ENCODE results near the gene RCAN2. TPM values are rescaled to one million over a fixed set of nuclear protein-coding genes. Genes with fewer than 3 reads are reported as not detected.
A peak's percentile ranks its signal among the peaks of the same experiment; 100 is the strongest.

RCAN2 gene
- polyA plus RNA-seq, 3 donors from 2014 or later, result not detected

GRCh38 chr6:46440641-46441040 lies 50.6 kb downstream of the RCAN2 start:
- Mint-ChIP-seq H3K4me1 (no peaks in the 10 kb centered on the region), H3K27ac (no peak overlapping the region), H3K36me3 (peaks cover 0 to 1% (median 0%) of the 10 kb centered on the region in 3 donors), H3K4me3 (no peak overlapping the region), H3K27me3 (ENCODE audit: low read depth in 3 of 3) (peaks cover 3 to 14% (median 7%) of the 10 kb centered on the region in 3 donors), H3K9me3 (peaks cover 4 to 8% (median 7%) of the 10 kb centered on the region in 6 donors)
- DNase-seq, result no peak

- Mint-ChIP-seq H3K27ac (no peak overlapping the region), H3K36me3 (no peaks in the 10 kb centered on the region), H3K4me3 (no peak overlapping the region), H3K4me1 (no peaks in the 10 kb centered on the region), H3K9me3 (peaks cover 0 to 3% (median 2%) of the 10 kb centered on the region in 6 donors), H3K27me3 (ENCODE audit: low read depth in 3 of 3) (peaks cover 3 to 16% (median 6%) of the 10 kb centered on the region in 3 donors)
- no peak for DNase-seq
Measured at GRCh38 chr6:46440141-46440540, 51.1 kb downstream of the RCAN2 start.

- Mint-ChIP-seq H3K27ac (no peak overlapping the region), H3K4me3 (no peak overlapping the region)
- no peak for DNase-seq
Measured at GRCh38 chr6:46438245-46438644, 53.0 kb downstream of the RCAN2 start.

GRCh38 chr6:46437671-46438221 lies 53.5 kb downstream of the RCAN2 start:
- H3K36me3 Mint-ChIP-seq, result no peaks in the 10 kb centered on the region
- no peak overlapping the region for H3K27ac Mint-ChIP-seq
- no peaks in the 10 kb centered on the region for H3K9me3 Mint-ChIP-seq
- no peak for DNase-seq
- no peak overlapping the region for H3K4me3 Mint-ChIP-seq
- no peaks in the 10 kb centered on the region for H3K4me1 Mint-ChIP-seq
- H3K27me3 Mint-ChIP-seq (ENCODE audit: low read depth in 3 of 3), result peaks cover 0 to 18% (median 6%) of the 10 kb centered on the region in 3 donors

More at GRCh38 chr6:46438245-46438644, 53.0 kb downstream of the RCAN2 start:
- H3K9me3 Mint-ChIP-seq, result no peaks in the 10 kb centered on the region
- no peaks in the 10 kb centered on the region for H3K36me3 Mint-ChIP-seq
- no peaks in the 10 kb centered on the region for H3K4me1 Mint-ChIP-seq
- peaks cover 0 to 19% (median 6%) of the 10 kb centered on the region in 3 donors for H3K27me3 Mint-ChIP-seq (ENCODE audit: low read depth in 3 of 3)

GRCh38 chr6:46422619-46423018 lies 68.6 kb downstream of the RCAN2 start:
- H3K36me3 Mint-ChIP-seq, result no peaks in the 10 kb centered on the region
- no peaks in the 10 kb centered on the region for H3K9me3 Mint-ChIP-seq
- H3K27ac Mint-ChIP-seq, result no peak overlapping the region
- no peak overlapping the region for H3K4me3 Mint-ChIP-seq
- no peaks in the 10 kb centered on the region for H3K4me1 Mint-ChIP-seq
- DNase-seq, result no peak
- H3K27me3 Mint-ChIP-seq (ENCODE audit: low read depth in 3 of 3), result peaks cover 6 to 16% (median 6%) of the 10 kb centered on the region in 3 donors

- H3K27me3 Mint-ChIP-seq (ENCODE audit: low read depth in 3 of 3), result peaks cover 6 to 14% (median 6%) of the 10 kb centered on the region in 3 donors
- no peaks in the 10 kb centered on the region for H3K9me3 Mint-ChIP-seq
- H3K4me1 Mint-ChIP-seq, result no peaks in the 10 kb centered on the region
- no peak for DNase-seq
- H3K27ac Mint-ChIP-seq, result no peak overlapping the region
- H3K36me3 Mint-ChIP-seq, result no peaks in the 10 kb centered on the region
- no peak overlapping the region for H3K4me3 Mint-ChIP-seq
Measured at GRCh38 chr6:46421939-46422338, 69.3 kb downstream of the RCAN2 start.

GRCh38 chr6:46420921-46421638 lies 70.2 kb downstream of the RCAN2 start:
- H3K36me3 Mint-ChIP-seq, result no peaks in the 10 kb centered on the region
- H3K9me3 Mint-ChIP-seq, result no peaks in the 10 kb centered on the region
- H3K4me3 Mint-ChIP-seq, result no peak overlapping the region
- peaks cover 6 to 12% (median 6%) of the 10 kb centered on the region in 3 donors for H3K27me3 Mint-ChIP-seq (ENCODE audit: low read depth in 3 of 3)
- H3K27ac Mint-ChIP-seq, result no peak overlapping the region
- DNase-seq, result no peak
- H3K4me1 Mint-ChIP-seq, result no peaks in the 10 kb centered on the region

- no peaks in the 10 kb centered on the region for H3K36me3 Mint-ChIP-seq
- no peaks in the 10 kb centered on the region for H3K9me3 Mint-ChIP-seq
- no peaks in the 10 kb centered on the region for H3K4me1 Mint-ChIP-seq
- peak in 1 of 3 donors; percentile 3 for DNase-seq
- no peak overlapping the region for H3K4me3 Mint-ChIP-seq
- peaks cover 6 to 12% (median 6%) of the 10 kb centered on the region in 3 donors for H3K27me3 Mint-ChIP-seq (ENCODE audit: low read depth in 3 of 3)
- H3K27ac Mint-ChIP-seq, result no peak overlapping the region
Measured at GRCh38 chr6:46419576-46420002, 71.7 kb downstream of the RCAN2 start.

- H3K4me1 Mint-ChIP-seq, result no peaks in the 10 kb centered on the region
- H3K27me3 Mint-ChIP-seq (ENCODE audit: low read depth in 3 of 3), result peaks cover 0 to 3% (median 2%) of the 10 kb centered on the region in 3 donors
- no peak overlapping the region for H3K27ac Mint-ChIP-seq
- H3K9me3 Mint-ChIP-seq, result no peaks in the 10 kb centered on the region
- H3K4me3 Mint-ChIP-seq, result no peak overlapping the region
- no peaks in the 10 kb centered on the region for H3K36me3 Mint-ChIP-seq
- DNase-seq, result no peak
Measured at GRCh38 chr6:46414398-46414797, 76.9 kb downstream of the RCAN2 start.

- Mint-ChIP-seq H3K4me3 (no peak overlapping the region), H3K27me3 (ENCODE audit: low read depth in 3 of 3) (no peaks in the 10 kb centered on the region), H3K27ac (no peak overlapping the region), H3K36me3 (no peaks in the 10 kb centered on the region), H3K9me3 (no peaks in the 10 kb centered on the region), H3K4me1 (no peaks in the 10 kb centered on the region)
- no peak for DNase-seq
Measured at GRCh38 chr6:46412662-46413061, 78.6 kb downstream of the RCAN2 start.

- no peak overlapping the region for H3K4me3 Mint-ChIP-seq
- H3K36me3 Mint-ChIP-seq, result no peaks in the 10 kb centered on the region
- no peak for DNase-seq
- no peaks in the 10 kb centered on the region for H3K4me1 Mint-ChIP-seq
- H3K9me3 Mint-ChIP-seq, result no peaks in the 10 kb centered on the region
- no peaks in the 10 kb centered on the region for H3K27me3 Mint-ChIP-seq (ENCODE audit: low read depth in 3 of 3)
- H3K27ac Mint-ChIP-seq, result no peak overlapping the region
Measured at GRCh38 chr6:46411456-46412197, 79.6 kb downstream of the RCAN2 start.

GRCh38 chr6:46410334-46410953 lies 80.8 kb downstream of the RCAN2 start:
- no peak overlapping the region for H3K27ac Mint-ChIP-seq
- no peaks in the 10 kb centered on the region for H3K9me3 Mint-ChIP-seq
- H3K36me3 Mint-ChIP-seq, result no peaks in the 10 kb centered on the region
- no peaks in the 10 kb centered on the region for H3K4me1 Mint-ChIP-seq
- no peak overlapping the region for H3K4me3 Mint-ChIP-seq
- H3K27me3 Mint-ChIP-seq (ENCODE audit: low read depth in 3 of 3), result no peaks in the 10 kb centered on the region
- DNase-seq, result peak in 2 of 3 donors; percentile 47 to 65

- Mint-ChIP-seq H3K27ac (no peak overlapping the region), H3K4me3 (no peak overlapping the region), H3K9me3 (no peaks in the 10 kb centered on the region), H3K27me3 (ENCODE audit: low read depth in 3 of 3) (peaks cover 0 to 2% (median 2%) of the 10 kb centered on the region in 3 donors), H3K36me3 (no peaks in the 10 kb centered on the region), H3K4me1 (no peaks in the 10 kb centered on the region)
- no peak for DNase-seq
Measured at GRCh38 chr6:46407776-46408530, 83.3 kb downstream of the RCAN2 start.

Measured in immature natural killer cell (primary cell).